Adipocyte (in vitro differentiated cells): ENCODE data around the gene CCNA2.

Experiments used
- DNase-seq: peaks from one replicate; pipeline ENCODE4 v3.0.0-alpha.2; 2015; ENCODE audit warnings: low read depth
- H3K27me3 ChIP-seq: replicated peaks from 2 replicates; pipeline ENCODE4 v1.7.0; 2013; ENCODE audit warnings: mild to moderate bottlenecking, low read length, moderate library complexity; ENCODE audit not compliant: control insufficient read depth, insufficient read depth
- H3K36me3 ChIP-seq: 2 replicates; pipeline ENCODE4 v1.7.0; 2013; ENCODE audit warnings: low read length, mild to moderate bottlenecking, moderate library complexity; ENCODE audit not compliant: control insufficient read depth, insufficient read depth, severe bottlenecking
- H3K4me1 ChIP-seq: 2 replicates; pipeline ENCODE4 v1.7.0; 2013; ENCODE audit warnings: mild to moderate bottlenecking, low read length, moderate library complexity; ENCODE audit not compliant: control insufficient read depth, insufficient read depth
- H3K4me3 ChIP-seq: 2 replicates; pipeline ENCODE4 v1.7.0; 2013; ENCODE audit warnings: mild to moderate bottlenecking, low read length, moderate library complexity
- H3K9ac ChIP-seq: 2 replicates; pipeline ENCODE4 v1.7.0; 2013; ENCODE audit warnings: mild to moderate bottlenecking, low read length, moderate library complexity
- H3K9me3 ChIP-seq: 2 replicates; pipeline ENCODE4 v1.7.0; 2013; ENCODE audit warnings: mild to moderate bottlenecking, low read length, moderate library complexity; ENCODE audit not compliant: control insufficient read depth

Gene CCNA2

DNA sequence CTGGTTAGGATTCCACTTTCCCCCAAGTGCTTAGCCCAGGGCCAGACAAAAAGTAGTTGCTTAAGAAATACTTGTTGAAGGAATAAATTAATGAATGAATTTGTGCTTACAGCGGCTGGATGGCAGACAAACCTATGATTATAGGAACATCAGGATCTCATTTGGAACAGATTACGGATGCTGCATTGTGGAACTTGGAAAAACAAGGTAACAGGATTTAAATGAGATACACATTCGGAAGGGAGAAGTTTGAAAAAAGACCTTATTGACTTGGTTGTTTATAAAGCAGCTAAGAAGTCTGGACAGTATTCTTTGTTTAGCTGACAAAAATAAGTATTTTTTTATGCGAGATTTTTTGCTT is 22.0 kb downstream of the CCNA2 start:
- Histone ChIP-seq H3K36me3 (peaks cover 34% of the 10 kb centered on the region), H3K9ac (peak overlapping the region; percentile 95), H3K4me1 (peaks cover 18% of the 10 kb centered on the region), H3K27me3 (no peaks in the 10 kb centered on the region), H3K4me3 (peak overlapping the region; percentile 98), H3K9me3 (no peaks in the 10 kb centered on the region)
- no peak for DNase-seq

DNA sequence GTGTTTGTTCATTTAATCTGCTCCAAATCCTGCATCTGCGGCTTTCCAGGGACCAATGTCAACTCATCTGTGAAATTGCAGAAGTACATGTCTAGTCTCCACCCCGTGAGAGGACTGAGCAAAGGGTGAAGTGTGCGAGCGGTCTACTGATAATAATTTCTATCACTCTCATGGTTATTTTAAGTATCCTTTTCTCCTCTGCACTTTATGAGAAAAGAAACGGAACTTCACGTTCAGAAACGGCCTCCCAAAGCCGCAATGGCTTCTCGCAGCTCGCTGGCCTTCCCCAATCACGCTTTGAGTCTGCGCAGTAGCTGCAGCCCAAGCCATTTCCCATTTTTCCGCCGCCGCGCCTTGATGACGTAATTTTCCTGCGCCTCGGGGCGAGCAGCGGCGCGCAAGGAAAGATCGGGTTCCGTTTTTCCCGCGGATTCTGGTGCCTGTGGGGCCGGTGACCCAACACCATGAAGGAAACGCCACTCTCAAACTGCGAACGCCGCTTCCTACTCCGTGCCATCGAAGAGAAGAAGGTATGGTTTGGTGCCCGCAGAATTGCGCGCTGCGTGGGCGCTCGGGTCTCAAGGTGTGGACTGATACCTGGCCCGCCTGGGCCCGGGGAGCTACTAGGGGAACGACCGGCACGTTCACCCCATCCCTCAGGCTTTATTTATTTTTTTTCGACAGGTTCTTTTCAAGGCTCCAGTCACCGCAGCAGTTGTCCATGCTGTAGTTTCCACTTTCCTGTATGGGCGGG is 22.5 kb downstream of the CCNA2 start, which contains the start of gene EXOSC9:
Gene EXOSC9, plus strand, starts transcription at position 363 of the 754 bp plus-strand sequence. Its CDS starts 102 bp downstream, at position 465.
- Histone ChIP-seq H3K4me1 (peaks cover 18% of the 10 kb centered on the region), H3K9me3 (no peaks in the 10 kb centered on the region), H3K9ac (peak within 1 kb of the TSS; percentile 95), H3K4me3 (peak within 1 kb of the TSS; percentile 98), H3K36me3 (peaks cover 30% of the 10 kb centered on the region), H3K27me3 (no peaks in the 10 kb centered on the region)
- peak; percentile 98 for DNase-seq

DNA sequence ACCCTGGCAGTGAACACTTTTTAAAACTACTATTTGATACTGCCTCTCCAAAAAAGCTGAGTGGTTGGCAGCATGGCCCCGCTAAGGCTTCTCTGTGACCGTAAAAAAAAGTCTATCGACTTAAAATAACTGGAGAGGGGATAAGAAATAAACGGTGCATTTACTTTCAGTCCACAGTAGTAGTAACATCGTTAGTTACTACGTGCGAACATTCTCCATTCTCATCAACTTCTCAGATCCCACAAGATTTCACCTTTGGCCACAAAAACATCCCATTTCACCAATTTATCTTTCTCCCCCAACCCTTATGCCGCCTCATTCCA is 23.1 kb downstream of the CCNA2 start:
- no peak for DNase-seq
- Histone ChIP-seq H3K4me1 (peaks cover 18% of the 10 kb centered on the region), H3K9me3 (no peaks in the 10 kb centered on the region), H3K36me3 (peaks cover 26% of the 10 kb centered on the region), H3K9ac (peak overlapping the region; percentile 95), H3K27me3 (no peaks in the 10 kb centered on the region), H3K4me3 (peak overlapping the region; percentile 98)

DNA sequence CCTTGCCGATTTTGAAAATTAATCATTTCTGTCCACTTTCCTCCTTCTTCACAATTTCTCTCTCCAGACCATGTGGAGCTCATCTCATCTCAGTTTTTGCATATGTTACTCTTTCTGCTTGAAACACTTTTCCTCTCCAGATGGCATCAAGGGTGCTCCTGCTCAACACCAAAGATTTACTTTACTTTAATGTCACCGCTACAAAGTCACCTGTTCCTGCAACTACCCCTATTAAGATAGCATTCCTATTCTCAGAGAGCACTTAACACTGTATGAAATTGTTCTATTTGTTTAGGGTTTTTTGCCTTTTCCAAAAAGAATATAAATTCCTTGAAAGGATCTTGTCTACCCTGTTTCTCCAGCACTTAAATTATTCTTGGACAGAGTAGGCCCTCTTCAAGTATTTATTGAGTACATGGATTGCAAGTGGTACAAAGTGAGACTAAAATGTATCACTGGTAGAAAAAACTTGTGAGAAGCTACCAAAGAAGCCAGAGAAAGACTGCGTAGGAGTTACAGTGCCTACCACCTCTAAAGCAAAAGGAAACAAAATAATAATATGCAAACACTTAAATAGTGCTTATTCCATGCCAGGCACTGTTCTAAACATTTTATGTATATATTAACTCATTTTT is 23.7 kb downstream of the CCNA2 start:
- Histone ChIP-seq H3K36me3 (peaks cover 22% of the 10 kb centered on the region), H3K9me3 (no peaks in the 10 kb centered on the region), H3K4me1 (peaks cover 18% of the 10 kb centered on the region), H3K27me3 (no peaks in the 10 kb centered on the region), H3K9ac (no peak overlapping the region), H3K4me3 (peak overlapping the region; percentile 98)
- no peak for DNase-seq

DNA sequence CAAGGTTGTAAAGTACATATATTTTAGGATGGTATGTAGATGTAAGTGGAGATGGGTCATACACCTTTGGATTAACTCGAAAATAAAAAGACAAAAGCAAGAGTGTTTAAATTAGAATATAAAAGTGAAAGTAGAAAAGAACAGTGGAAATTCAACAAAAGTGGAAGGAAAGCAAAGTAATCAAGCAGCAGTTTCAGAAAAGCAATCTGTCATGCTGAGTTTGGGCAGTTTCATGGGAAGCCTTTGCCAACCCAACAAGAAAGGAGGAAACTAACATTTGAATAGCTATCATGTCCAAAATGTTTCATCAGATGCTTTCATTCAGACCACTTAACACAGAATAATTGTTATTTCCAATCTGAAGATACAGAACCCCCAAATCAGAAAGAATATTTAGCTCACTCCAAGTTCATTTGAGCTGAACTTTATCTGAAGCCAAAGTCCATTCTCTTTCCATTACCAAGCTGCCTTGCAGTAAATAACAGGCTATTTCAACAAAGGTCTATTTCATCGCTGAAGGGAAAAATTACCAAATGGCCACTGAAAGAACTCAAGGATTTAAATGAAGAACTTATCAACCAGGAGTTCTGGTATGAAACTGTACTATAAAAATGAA is 24.4 kb downstream of the CCNA2 start:
- H3K4me1 ChIP-seq: peaks cover 25% of the 10 kb centered on the region
- no peaks in the 10 kb centered on the region for H3K9me3 ChIP-seq
- H3K27me3 ChIP-seq: no peaks in the 10 kb centered on the region
- peaks cover 15% of the 10 kb centered on the region for H3K36me3 ChIP-seq
- H3K4me3 ChIP-seq: no peak overlapping the region
- no peak for DNase-seq
- H3K9ac ChIP-seq: peak overlapping the region; percentile 11

DNA sequence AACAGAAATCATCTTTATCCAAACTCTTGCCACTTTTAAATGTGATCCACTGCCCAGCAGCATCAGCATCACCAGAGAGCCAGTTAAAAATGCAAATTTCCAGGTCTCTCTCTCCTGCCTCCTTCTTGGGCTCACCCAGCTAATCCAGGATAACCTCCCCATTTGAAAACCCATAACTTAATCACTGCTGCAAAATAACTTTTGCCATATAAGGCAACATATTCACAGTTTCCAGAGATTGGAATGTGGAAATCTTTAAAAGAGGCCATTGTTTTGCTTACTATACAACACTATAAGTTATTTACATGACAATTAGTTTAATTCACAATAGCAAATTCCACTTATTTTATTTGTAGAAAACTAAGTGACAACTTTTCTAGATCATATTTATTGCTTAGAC is 27.4 kb downstream of the CCNA2 start:
- DNase-seq: no peak
- Histone ChIP-seq H3K4me3 (no peak overlapping the region), H3K36me3 (no peaks in the 10 kb centered on the region), H3K9me3 (no peaks in the 10 kb centered on the region), H3K4me1 (peaks cover 22% of the 10 kb centered on the region), H3K9ac (no peak overlapping the region), H3K27me3 (no peaks in the 10 kb centered on the region)

DNA sequence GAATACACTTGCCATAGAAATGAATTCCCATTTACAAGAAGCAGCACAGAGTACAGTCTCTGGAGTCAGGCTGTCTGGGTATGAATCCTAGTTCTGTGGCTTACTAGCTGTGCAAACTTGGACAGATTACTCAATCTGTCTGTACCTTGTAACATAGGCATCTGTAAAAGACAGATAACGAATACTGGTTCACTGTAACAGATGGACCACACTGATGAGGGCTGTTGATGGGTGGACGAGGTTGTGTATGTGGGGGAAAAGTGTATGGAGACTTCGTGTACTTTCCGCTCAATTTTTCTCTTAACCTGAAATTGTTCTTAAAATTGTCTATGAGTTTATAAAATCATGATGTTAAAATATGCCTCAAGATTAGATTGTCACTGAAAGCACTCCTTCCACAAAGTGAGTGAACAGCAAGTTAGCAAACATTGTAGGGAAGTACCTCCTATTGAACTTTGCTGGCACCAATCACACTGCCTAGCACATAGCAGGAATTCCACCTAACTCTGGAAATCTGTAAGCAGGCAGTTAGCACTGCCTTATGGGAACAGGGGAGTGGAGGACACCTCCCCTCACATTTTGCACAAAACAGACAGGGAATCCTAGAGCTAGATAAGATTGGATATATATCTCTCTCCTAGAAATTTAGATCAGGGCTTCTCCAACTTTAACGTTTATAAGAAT is 29.0 kb downstream of the CCNA2 start:
- H3K4me1 ChIP-seq: peaks cover 23% of the 10 kb centered on the region
- H3K36me3 ChIP-seq: no peaks in the 10 kb centered on the region
- no peak overlapping the region for H3K9ac ChIP-seq
- no peak for DNase-seq
- H3K27me3 ChIP-seq: no peaks in the 10 kb centered on the region
- no peak overlapping the region for H3K4me3 ChIP-seq
- H3K9me3 ChIP-seq: no peaks in the 10 kb centered on the region

DNA sequence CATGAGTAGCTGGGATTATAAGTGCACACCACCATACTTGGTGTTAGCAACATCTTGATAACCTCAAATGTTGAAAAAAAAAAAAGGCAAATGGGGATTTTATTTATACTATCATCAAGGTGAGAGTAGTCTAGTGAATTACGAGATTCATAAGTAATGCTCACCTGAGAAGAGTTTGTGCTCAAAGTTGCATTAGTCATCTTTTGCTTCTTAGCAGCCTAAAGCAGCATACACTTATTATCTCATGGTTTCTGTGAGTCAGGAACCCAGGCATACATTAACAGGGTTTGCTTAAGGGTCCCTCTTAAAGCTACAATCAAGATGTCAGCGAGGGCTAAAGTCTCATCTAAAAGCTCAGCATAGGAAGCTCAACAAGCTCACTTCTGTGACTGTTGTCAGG is 30.7 kb downstream of the CCNA2 start:
- no peaks in the 10 kb centered on the region for H3K9me3 ChIP-seq
- peaks cover 34% of the 10 kb centered on the region for H3K4me1 ChIP-seq
- no peak overlapping the region for H3K9ac ChIP-seq
- H3K36me3 ChIP-seq: no peaks in the 10 kb centered on the region
- H3K4me3 ChIP-seq: no peak overlapping the region
- H3K27me3 ChIP-seq: no peaks in the 10 kb centered on the region
- no peak for DNase-seq

DNA sequence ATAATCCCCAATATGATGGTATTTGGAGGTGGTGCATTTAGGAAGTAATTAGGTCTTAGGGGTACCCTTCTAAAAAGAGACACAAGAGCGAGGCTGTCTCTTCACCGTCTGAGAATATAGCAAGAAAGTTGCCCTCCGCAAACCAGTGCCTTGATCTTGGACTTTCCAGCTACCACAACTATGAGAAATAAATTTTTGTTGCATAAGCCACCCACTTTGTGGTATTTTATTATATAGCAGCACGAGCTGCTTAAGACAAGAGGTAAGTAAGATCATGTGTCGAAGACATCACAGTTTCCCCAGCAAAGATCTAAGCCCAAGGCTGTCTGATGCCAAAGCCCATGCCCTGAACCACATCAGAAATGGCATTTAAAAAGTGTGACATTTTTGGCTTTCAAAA is 32.2 kb downstream of the CCNA2 start:
- peak; percentile 61 for DNase-seq
- Histone ChIP-seq H3K4me3 (no peak overlapping the region), H3K4me1 (peaks cover 41% of the 10 kb centered on the region), H3K9ac (no peak overlapping the region), H3K9me3 (no peaks in the 10 kb centered on the region), H3K27me3 (no peaks in the 10 kb centered on the region), H3K36me3 (no peaks in the 10 kb centered on the region)

DNA sequence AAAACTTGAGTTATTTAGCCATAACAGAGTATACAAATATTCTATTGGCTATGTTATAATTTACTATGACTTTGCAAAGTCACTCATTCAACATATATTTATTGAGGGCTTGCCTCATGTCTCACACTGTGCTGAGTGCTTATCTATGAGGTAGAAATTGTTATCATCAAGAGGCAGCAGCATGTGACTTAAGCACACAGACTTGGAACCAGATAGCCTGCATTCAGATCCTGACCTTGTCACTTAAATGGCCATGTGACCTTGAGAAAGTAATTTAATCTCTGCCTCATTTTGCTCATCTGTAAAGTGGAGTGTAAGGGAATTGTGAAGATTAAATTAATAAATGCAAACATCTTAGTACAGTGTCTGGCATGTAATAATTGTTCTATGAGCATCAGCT is 32.7 kb downstream of the CCNA2 start:
- Histone ChIP-seq H3K9ac (no peak overlapping the region), H3K4me3 (no peak overlapping the region), H3K4me1 (peaks cover 46% of the 10 kb centered on the region), H3K36me3 (no peaks in the 10 kb centered on the region), H3K27me3 (no peaks in the 10 kb centered on the region), H3K9me3 (no peaks in the 10 kb centered on the region)
- no peak for DNase-seq
